Activated T-cell treated with anti-CD3 and anti-CD28 coated beads for 24 hours (primary cell): ENCODE data around the gene SPTBN2.
"Not testable (repeated sequence)": the region's sequence is repeated elsewhere in the genome, so short reads cannot be mapped to it uniquely, and the experiment has no call there.

ENCODE experiments used
- DNase-seq: peaks from one replicate; pipeline ENCODE4 v3.0.0-alpha.2; 2020; ENCODE audit warnings: low read depth

The SPTBN2 gene

DNA sequence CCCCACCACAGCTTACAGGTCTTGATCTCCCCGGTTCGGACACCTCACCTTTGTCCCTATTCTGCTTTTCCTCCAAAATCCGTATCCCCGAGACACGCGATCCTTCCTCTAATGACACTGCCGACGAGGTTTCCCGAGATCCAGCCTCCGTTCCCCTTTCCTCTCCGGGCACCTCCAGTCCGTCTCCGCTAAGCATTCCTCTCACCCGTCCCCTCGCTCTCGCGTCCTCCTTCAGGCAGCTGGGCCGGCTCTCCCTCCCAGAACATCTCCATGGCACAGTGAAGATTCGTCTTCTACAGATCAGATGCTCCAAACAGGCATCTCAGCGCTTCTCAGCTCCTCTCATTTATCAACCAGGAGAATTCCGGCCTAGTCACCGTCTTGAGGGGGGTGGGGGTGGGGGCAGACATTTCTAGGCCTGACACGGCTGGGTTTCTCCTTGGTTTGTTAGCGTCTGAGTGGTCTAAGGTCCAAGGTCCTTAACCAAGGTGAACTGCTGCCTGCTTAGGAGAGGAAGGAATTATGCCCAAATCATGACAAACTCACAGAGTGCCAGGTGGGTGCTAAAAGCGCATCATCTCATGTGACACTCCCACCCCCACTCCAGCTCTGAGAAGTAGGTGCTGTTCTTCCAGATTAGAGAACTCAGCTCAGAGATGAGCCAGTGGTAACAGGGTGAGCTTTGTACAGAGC is at the start of gene SPTBN2:
TSS of gene SPTBN2 (minus strand) at position 524 of the 693 bp plus-strand sequence. CDS start 7,976 bp downstream, outside the sequence.
- no peak for DNase-seq

DNA sequence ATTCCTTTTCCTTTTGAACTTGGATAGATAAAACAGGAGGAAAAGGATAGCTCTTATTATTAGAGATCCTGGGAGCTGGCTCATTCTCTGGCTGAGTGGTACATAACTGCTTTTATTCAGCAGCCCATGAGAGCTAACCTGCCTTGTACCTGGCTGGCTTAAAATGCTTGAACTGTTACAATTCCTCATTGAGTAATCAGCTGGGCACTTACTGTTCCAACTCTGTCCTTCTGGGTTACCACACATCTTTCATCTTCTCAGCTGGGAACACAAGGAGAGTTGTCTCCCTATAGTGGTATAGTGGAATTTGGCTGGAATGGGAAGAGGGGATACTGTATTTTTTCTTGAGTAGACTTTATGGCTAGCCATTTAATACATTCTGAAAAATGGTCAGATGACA is 39.8 kb upstream of the SPTBN2 start:
- DNase-seq: no peak

GRCh38 chr11:66768088-66768521 is 39.1 kb upstream of the SPTBN2 start:
- DNase-seq: no peak

DNA sequence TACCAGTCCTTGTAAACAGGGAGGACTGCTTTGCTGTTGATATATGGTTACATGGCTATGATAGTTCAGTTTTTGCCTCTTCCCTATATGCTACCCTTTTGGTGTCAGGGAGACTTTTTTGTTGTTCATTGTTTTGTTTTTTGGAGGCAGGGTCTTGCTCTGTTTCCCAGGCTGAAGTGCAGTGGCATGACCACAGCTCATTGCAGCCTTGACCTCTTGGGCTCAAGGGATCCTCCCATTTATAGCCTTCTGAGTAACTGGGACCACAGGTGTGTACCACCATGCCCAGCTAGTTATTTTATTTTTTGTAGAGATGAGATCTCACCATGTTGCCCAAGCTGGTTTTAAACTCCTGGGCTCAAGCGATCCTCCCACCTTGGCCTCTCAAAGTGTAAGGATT is 38.6 kb upstream of the SPTBN2 start:
- no peak for DNase-seq

DNA sequence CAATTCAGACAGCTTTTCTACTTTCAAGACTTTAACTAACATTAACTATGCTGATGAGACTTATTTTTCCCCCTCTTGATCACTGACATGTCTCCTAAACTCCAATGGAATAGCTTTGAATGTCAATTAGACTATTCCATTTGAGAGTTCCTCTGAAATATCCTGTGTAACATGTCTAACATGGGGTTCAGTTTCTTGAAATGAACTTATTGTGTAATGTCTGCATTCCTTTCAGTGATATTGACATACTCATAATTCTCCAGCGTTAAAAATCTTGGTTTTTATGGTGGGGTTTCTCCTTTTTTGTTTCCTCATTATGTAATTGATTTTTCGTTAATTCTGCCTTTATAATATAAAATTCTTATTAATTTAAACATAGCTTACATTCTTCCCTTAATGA is 37.7 kb upstream of the SPTBN2 start:
- no peak for DNase-seq

DNA sequence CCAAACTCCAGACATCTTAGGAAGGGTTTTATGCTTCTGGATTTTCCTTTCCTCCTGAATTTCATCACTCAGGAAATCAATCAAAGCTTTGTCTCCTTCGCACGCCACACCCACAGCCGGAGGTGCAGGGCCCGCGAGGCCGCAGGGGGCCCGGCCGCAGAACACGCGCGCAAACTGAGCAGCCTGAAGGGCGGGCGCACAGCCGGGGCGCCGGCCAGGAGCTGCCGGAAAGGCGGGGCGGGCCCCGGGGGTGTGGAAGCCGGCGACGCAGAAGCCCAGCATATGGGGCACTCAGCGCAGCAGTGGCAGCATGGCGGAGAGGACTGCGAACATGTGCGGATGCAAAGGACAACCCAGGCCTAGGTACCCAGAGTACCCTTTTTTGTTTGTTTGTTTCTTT is 33.1 kb upstream of the SPTBN2 start:
- no peak for DNase-seq

DNA sequence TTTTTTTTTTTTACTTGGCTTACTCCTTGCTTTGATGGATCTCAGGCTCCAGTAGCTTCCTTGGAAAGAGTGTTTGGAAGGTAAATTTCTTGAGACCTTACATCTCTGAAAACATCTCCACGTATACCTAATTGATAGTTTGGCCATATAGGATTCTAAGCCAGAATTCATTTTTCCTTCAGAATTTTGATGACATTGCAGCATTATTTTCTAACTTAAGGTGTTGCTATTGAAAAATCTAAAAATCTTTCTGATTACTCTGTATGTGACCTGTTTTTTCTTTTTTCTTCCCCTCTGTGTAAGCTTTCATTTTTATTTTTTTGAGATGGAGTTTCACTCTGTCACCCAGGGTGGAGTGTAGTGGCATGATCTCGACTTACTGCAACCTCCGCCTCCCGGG is 23.1 kb upstream of the SPTBN2 start:
- no peak for DNase-seq

- no peak for DNase-seq
Measured at GRCh38 chr11:66749091-66749490, 20.1 kb upstream of the SPTBN2 start.

DNA sequence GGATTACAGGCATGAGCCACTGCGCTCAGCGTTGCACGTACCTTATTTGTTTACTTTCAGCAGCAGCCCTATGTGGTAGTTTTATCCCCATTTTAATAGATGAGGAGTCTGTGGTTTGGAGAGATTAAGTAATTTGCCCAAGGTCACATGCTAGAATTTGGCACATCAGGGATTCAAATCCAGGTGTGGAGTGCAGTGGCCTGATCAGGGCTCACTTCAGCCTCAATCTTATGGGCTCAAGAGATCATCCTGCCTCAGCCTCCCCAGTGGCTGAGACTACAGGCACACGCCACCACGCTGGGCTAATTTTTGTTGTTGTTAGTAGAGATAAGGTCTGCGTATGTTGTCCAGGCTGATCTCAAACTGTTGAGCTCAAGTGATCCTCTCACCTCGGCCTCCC is 18.5 kb upstream of the SPTBN2 start:
- DNase-seq: no peak

- peak; percentile 21 for DNase-seq
Measured at GRCh38 chr11:66745356-66746235, 16.6 kb upstream of the SPTBN2 start.

- peak; percentile 83 for DNase-seq
Measured at GRCh38 chr11:66744485-66745355, 15.7 kb upstream of the SPTBN2 start.

DNA sequence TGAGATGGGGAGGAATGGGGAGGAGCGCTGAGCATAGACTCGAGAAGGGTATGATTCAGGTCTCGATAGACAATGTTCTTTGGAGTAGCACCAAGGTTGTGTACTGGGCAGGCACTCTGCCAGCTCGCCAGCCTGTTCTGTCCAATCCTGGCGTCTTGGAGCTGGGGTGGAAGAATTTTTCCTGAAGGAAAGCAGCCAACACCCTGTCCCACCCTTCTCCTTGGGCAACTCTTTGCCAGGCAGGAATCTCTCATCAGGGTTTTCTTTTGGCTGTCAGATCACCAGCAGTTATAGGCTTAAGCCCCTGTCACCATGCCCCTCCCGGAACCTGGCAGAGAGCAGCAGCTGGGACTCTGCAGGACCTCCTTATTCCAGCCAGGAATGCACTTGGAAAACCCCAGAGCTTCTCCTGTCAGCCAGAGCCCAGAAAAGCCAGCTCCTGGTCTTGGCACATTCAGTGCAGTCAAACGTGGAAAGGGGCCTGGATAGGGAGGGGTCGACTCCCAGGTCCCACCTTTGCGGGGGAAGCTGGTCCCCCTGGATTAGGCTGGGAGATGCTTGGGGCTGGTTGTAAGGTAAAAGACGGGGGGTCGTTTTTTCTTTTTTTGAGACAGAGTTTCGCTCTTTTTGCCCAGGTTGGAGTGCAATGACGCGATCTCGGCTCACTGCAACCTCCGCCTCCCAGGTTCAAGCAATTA is 14.4 kb upstream of the SPTBN2 start:
- no peak for DNase-seq

GRCh38 chr11:66741153-66741552 is 12.1 kb upstream of the SPTBN2 start:
- no peak for DNase-seq

- DNase-seq: no peak
Measured at GRCh38 chr11:66739983-66740382, 11.0 kb upstream of the SPTBN2 start.

DNA sequence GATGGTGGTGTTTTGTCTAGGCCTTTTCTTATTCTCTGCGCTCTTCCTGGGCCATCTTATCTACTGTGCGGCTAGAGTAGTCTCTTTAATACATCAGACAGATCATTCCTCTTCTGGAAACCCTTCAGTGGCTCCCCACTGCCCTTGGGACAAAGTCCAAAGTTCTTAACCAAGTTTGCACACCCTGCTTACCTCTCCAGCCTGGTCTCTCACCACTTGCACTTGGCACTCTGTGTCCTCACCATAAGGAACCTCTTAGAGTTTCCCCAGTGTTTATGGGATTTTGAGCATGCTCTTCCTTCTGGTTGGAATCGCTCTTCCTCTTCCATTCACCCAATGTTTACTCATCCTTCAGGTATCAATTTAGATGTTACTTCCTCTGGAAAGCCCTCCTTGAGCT is 5.2 kb upstream of the SPTBN2 start:
- DNase-seq: no peak

DNA sequence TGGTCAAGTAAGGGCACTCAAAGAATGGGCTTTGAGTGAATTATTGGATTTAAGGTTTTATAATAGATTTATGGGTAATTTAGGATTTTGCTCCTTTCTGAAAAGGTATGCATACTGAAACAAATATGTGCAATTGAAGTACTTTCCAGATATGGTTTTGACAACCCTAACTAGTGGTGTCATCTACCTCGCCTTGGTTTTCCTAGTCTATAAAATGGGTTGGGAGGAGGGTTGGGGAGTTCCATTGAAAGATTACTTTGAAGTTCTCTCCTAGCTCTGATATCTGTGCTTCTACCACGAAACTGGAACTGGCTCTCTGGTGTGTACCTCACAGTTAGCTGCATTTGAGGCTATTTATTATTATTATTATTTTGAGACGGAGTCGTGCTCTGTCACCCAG is 431 bp upstream of the SPTBN2 start:
- no peak for DNase-seq

- no peak for DNase-seq
Measured at GRCh38 chr11:66728038-66728692, 851 bp downstream of the SPTBN2 start.

DNA sequence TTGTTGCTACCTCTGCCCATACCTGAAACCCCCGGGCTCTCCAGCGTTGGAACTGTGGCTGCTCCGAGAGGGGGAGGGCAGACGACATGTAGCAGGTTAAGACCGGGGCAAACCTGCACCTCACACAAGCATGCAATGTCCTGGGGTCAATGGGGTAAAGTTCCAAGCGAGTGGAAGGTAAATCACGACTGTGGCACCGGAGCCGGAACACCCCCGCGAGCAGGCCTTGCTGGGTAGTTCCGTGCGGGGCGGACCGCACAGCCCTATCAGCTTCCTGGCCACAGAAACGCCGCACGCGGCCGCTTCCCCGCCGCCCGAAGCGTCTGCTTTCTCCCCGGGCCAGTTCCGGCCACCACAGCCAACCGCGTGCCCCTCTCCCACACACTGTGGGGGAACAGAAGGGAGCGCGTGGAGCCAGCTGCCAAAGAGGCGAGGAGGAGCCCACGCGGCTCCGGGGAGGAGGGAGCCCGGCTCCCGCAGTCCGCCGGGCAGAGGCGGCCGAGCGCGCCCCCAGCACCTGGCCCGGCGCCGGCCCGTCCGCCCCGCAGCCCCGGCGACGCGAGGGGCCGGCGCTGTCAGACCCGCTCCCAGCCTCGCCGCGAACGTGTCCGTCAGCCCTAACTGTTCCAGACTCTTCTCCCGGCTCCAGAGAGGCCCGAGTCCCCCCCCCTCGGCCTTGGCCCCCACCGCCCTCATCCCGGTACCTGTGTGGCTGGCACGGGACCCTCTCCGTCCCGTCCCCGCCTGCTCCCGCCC is 1.6 kb downstream of the SPTBN2 start:
- DNase-seq: no peak

DNA sequence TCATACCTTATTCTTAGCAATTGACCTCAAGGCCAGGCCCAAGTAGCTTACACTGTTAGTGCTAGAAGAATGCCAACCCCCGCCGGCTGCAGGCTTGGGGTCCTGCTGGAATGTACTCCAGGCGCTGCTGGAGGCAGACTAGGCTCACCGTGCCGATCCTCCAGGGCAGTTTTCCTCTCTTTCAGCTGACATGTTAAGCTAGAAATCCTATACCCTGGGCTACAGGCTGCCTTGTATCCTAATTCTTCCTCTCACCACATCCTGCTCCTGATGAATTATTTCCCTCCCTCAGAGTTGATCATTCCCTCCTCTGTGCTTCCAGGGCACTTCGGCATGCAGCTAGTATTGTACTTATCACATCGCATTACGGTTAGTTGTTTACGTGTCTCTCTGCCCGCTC is 3.4 kb downstream of the SPTBN2 start:
- DNase-seq: no peak

DNA sequence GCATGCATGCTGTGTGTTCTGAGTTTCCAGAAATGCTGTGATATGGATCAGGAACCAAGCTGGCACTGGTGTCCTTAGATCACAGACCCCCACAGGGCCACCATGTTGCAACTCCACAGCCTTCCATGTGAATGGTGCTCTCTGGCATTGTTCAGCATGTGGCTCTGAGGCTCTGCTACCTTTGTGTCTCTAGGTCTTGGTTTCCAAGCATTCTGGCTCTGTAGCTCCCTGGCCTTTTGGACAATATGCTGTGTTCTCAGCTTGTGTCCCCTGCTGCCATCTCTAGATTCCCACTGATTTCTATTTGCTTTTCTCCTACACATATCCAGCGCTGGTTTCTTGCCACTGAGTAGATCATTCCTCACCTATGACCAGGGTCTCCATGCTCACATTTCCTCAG is 3.9 kb downstream of the SPTBN2 start:
- DNase-seq: no peak

- DNase-seq: not testable (repeated sequence)
Measured at GRCh38 chr11:66724167-66724566, 4.8 kb downstream of the SPTBN2 start.
